HL-60 (cell line): ENCODE results near the gene ADRB1.
A peak's percentile ranks its signal among the peaks of the same experiment; 100 is the strongest.

Experiments used
- DNase-seq, 2 experiments: peaks; one replicate each; pipeline ENCODE4 v3.0.0-alpha.2; 2010 to 2020; ENCODE audit warnings: low read depth in 1 of 2, low spot score in 1 of 2
- H3K27ac ChIP-seq: fragments of 250-450 bp; sonication (Bioruptor Pico); replicated peaks from 2 replicates; pipeline ENCODE4 v1.5.1; 2020; ENCODE audit warnings: mild to moderate bottlenecking, moderate library complexity
- H3K27me3 ChIP-seq: fragments of 250-450 bp; sonication (Bioruptor Pico); 2 replicates; pipeline ENCODE4 v1.5.1; 2021; ENCODE audit warnings: mild to moderate bottlenecking, moderate library complexity; ENCODE audit not compliant: insufficient read depth, poor library complexity, severe bottlenecking
- H3K4me3 ChIP-seq: replicated peaks from 2 replicates; pipeline ENCODE4 v1.5.1; 2011; ENCODE audit warnings: mild to moderate bottlenecking, control low read depth, low read length; ENCODE audit not compliant: insufficient read depth
- GABPA ChIP-seq: IDR thresholded peaks from 2 replicates; pipeline ENCODE4 v1.6.1; 2012; ENCODE audit warnings: low read depth
- POLR2AphosphoS5 ChIP-seq: IDR thresholded peaks from 2 replicates; pipeline ENCODE4 v1.6.1; 2012; ENCODE audit warnings: low read depth
- SPI1 ChIP-seq: IDR thresholded peaks from 2 replicates; pipeline ENCODE4 v1.6.1; 2012; ENCODE audit warnings: low read depth, mild to moderate bottlenecking, borderline replicate concordance
- TF ChIP-seq, protein P1 (sequence below): IDR thresholded peaks from 2 replicates; pipeline ENCODE4 v1.6.1; 2012; ENCODE audit warnings: low read depth; ENCODE audit not compliant: insufficient replicate concordance
- TF ChIP-seq, protein P2 (sequence below): IDR thresholded peaks from one replicate; pipeline ENCODE4 v1.5.1; 2011; ENCODE audit warnings: low read length, control low read depth, inconsistent platforms; ENCODE audit not compliant: insufficient read depth

The ADRB1 gene

DNA sequence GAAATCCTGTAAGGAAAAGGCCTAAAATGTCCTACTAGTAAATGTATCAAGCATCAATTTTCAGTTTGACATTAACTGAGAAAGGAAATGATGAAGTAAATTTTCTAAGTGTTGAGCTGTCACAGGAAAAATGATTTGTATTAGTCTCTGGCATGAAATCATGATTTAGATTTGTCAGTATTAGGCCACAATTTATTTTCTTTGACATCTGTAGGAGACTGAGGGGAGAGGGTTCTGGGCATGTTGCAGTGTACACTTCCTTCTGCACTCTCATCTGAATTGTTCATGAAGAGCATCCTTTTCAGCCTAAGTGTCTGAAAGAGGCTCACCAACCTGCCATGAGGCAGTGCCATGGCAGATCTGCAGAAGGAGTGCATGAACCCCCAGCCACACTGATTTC, 15.9 kb downstream of the ADRB1 start:
- Histone ChIP-seq H3K4me3 (no peak overlapping the region), H3K27me3 (no peaks in the 10 kb centered on the region), H3K27ac (no peak overlapping the region)
- no peak for DNase-seq
- TF ChIP-seq, protein P1, sequence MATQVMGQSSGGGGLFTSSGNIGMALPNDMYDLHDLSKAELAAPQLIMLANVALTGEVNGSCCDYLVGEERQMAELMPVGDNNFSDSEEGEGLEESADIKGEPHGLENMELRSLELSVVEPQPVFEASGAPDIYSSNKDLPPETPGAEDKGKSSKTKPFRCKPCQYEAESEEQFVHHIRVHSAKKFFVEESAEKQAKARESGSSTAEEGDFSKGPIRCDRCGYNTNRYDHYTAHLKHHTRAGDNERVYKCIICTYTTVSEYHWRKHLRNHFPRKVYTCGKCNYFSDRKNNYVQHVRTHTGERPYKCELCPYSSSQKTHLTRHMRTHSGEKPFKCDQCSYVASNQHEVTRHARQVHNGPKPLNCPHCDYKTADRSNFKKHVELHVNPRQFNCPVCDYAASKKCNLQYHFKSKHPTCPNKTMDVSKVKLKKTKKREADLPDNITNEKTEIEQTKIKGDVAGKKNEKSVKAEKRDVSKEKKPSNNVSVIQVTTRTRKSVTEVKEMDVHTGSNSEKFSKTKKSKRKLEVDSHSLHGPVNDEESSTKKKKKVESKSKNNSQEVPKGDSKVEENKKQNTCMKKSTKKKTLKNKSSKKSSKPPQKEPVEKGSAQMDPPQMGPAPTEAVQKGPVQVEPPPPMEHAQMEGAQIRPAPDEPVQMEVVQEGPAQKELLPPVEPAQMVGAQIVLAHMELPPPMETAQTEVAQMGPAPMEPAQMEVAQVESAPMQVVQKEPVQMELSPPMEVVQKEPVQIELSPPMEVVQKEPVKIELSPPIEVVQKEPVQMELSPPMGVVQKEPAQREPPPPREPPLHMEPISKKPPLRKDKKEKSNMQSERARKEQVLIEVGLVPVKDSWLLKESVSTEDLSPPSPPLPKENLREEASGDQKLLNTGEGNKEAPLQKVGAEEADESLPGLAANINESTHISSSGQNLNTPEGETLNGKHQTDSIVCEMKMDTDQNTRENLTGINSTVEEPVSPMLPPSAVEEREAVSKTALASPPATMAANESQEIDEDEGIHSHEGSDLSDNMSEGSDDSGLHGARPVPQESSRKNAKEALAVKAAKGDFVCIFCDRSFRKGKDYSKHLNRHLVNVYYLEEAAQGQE: no peak
- no peak for TF ChIP-seq SPI1
- TF ChIP-seq POLR2AphosphoS5: no peak
- TF ChIP-seq GABPA: no peak
- TF ChIP-seq, protein P2, sequence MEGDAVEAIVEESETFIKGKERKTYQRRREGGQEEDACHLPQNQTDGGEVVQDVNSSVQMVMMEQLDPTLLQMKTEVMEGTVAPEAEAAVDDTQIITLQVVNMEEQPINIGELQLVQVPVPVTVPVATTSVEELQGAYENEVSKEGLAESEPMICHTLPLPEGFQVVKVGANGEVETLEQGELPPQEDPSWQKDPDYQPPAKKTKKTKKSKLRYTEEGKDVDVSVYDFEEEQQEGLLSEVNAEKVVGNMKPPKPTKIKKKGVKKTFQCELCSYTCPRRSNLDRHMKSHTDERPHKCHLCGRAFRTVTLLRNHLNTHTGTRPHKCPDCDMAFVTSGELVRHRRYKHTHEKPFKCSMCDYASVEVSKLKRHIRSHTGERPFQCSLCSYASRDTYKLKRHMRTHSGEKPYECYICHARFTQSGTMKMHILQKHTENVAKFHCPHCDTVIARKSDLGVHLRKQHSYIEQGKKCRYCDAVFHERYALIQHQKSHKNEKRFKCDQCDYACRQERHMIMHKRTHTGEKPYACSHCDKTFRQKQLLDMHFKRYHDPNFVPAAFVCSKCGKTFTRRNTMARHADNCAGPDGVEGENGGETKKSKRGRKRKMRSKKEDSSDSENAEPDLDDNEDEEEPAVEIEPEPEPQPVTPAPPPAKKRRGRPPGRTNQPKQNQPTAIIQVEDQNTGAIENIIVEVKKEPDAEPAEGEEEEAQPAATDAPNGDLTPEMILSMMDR: no peak

DNA sequence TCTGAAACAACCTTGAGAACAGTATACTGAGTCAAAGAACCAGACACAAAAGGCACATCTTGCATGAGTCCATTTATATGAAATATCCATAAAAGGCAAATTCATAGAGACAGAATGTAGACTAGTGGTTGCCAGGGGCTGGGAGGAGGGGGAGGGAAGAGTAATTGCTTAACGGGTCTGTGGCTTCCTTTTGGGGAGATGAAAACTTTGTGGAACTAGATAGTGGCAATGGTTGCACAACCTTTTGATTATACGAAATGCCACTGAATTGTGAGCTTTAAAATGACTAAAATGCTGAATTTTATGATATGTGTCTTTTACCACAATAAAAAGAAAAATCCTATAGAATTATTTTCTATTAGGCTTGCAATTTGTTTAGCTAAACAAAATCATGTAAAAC, 16.8 kb downstream of the ADRB1 start:
- TF ChIP-seq, protein P1: no peak
- 0 out of 2 replicates have a peak, but pooled peaks have one; percentile 1 for TF ChIP-seq SPI1
- peak; percentile 71 to 85 for DNase-seq

DNA sequence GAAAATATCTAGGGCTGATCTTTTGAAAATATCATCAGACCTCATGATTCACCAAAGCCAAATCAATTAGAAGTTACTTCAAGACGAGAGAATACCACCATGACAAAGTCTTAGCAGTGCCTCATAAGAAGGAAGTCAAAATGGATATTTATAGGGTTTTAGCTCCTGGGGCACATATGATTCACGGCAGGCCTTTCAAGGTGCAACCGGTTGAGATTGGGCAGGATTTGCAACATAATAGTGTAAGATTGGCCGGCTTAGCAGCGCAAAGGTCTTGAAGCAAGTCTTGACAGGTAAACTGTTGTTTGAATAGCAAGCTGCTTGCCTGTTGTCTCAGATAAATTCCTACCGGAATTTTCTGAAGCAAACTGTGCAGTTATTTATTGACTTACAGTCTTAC, 17.5 kb downstream of the ADRB1 start:
- DNase-seq: no peak
- TF ChIP-seq, protein P2: no peak
- TF ChIP-seq, protein P1: no peak
- TF ChIP-seq SPI1 (no peak), GABPA (no peak), POLR2AphosphoS5 (no peak)
- no peak overlapping the region for H3K27ac ChIP-seq
- no peak overlapping the region for H3K4me3 ChIP-seq
- no peaks in the 10 kb centered on the region for H3K27me3 ChIP-seq

More for the DNA sequence above, 16.8 kb downstream of the ADRB1 start:
- Histone ChIP-seq H3K27me3 (no peaks in the 10 kb centered on the region), H3K27ac (no peak overlapping the region), H3K4me3 (no peak overlapping the region)

DNA sequence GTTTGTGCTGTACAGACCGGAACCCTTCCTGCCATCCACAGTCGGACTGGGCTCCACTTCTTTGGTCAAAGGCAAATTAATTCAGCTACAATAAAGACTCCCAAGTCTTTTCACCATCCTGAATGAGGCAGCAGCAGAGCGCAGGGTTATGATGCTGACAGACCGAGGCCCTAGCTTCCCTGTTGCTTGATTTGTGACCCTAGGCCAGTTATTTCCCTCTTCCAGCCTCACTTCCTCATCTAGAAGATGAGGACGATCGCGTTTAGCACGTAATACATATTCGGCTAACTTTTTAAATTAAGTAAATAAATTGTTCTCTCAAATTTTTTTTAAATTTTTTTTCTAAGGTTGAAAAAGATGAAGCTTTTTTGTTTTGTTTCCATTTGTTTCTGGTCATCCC, 18.1 kb downstream of the ADRB1 start:
- no peak for TF ChIP-seq POLR2AphosphoS5
- TF ChIP-seq SPI1: peak; percentile 56; the same call in 1 of the 2 replicates
- peak in 1 of 2 experiments; percentile 54 for DNase-seq
- no peak overlapping the region for H3K4me3 ChIP-seq
- no peak overlapping the region for H3K27ac ChIP-seq
- no peaks in the 10 kb centered on the region for H3K27me3 ChIP-seq
